ENCODE results near the gene FGD4.
A peak's percentile ranks its signal among the peaks of the same experiment; 100 is the strongest.

The FGD4 gene

DNA sequence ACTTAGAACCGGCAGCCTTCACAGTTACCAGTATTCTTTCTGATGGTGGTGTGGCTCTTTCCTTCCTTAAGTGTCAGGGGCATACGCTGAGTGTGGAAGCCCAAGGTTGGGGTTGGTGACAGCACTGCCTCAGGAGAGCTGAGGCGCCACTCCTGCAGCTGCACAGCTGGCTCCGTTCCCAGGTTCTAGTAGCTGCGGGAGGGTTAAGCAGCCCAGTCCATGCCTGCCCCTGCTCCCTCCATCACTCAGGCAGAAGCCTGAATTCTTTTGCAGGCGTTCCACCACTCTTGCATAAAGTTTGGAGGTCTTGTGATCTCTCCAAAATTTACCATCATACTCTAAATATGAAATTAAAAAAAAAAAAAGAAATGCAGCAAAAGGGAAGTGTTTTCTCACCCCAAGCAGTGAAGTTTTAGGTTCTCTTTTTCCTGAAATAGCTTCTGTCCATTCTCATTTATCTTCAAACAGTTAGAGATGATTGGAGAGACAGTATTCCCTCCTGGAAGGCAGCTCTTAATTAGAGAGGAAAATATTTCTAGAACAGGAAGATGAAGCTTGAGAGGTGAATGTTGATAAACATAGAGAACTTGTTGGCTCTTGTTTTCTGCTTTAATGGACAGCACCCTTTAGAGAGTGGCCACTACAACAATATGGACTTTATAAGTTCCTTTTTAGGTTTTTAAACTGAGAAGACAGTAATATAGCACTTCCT lies 136.1 kb downstream of the FGD4 start:
- H3K9me3 ChIP-seq (ENCODE audit: low read depth, low read length): no peaks in the 10 kb centered on the region
- H3K4me3 ChIP-seq: peak overlapping the region; percentile 67
- no peak for DNase-seq (ENCODE audit: low read depth, low spot score)
- peak overlapping the region; percentile 11 for H3K9ac ChIP-seq (ENCODE audit: insufficient read length)
- no peak for TF ChIP-seq EZH2 (IDR thresholded peaks at IDR 0.05)
- TF ChIP-seq POLR2AphosphoS5 (IDR thresholded peaks at IDR 0.05; ENCODE audit: borderline replicate concordance, low read depth, low read length): no peak
- no peak for TF ChIP-seq FOXP2 (optimal IDR thresholded peaks at IDR 0.05; ENCODE audit: control extremely low read depth, extremely low read length, insufficient read depth)
- no peaks in the 10 kb centered on the region for H3K36me3 ChIP-seq (ENCODE audit: insufficient read depth, low read length)
- peak overlapping the region; percentile 63; the same call in 1 of the 2 replicates for H3K27ac ChIP-seq

DNA sequence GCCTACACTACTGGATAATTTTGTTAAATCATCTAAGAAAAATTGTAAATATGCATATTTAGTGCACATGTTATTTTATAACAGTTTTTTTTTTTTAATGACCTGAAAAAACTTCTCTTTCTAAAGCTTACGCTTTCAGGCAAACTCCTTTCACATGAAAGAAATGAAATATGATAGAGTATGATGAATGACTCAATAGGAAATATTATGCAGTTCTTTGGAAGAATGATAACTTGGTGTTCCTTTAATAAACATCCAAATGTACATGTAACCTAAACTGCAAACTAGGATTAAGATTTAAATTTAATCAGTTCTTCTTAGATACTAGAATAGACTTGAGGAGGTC lies 136.6 kb downstream of the FGD4 start:
- H3K36me3 ChIP-seq (ENCODE audit: insufficient read depth, low read length): no peaks in the 10 kb centered on the region
- no peak for DNase-seq (ENCODE audit: low read depth, low spot score)
- TF ChIP-seq FOXP2 (optimal IDR thresholded peaks at IDR 0.05; ENCODE audit: control extremely low read depth, extremely low read length, insufficient read depth) (no peak), EZH2 (IDR thresholded peaks at IDR 0.05) (no peak)
- H3K9me3 ChIP-seq (ENCODE audit: low read depth, low read length): no peaks in the 10 kb centered on the region
- peak overlapping the region; percentile 63; the same call in 1 of the 2 replicates for H3K27ac ChIP-seq
- peak overlapping the region; percentile 67 for H3K4me3 ChIP-seq
- H3K9ac ChIP-seq (ENCODE audit: insufficient read length): no peak overlapping the region

DNA sequence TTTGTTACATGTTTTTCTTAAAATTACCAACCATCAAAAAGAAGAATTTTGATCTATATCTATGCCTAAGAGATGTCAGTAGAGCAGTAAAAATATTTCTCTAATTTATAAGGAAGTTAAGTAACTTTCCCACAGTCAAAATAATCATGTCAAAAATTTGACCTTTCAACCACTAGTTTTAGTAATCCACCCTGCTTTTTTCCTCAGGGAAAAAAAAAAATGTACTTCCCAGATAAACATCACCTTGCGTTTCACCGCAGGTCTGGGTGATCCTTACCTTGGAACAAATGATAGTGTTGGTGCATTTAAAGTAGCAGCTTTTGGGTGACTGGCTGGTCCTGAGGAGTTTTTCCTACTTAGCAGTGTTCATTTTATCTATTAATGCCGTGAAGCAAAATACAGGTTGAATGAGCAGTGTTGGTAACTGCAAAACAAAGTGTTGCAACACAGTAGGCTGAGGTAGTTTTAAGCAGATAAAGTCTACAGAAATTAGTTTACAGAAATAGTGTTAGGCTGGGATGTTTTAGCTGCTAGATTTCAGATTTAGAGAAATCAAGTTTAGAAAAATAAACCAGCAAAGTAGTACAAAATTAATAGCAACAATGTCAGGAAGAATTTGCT lies 142.5 kb downstream of the FGD4 start:
- TF ChIP-seq EZH2 (IDR thresholded peaks at IDR 0.05): no peak
- TF ChIP-seq POLR2AphosphoS5 (IDR thresholded peaks at IDR 0.05; ENCODE audit: borderline replicate concordance, low read depth, low read length): no peak
- no peak for TF ChIP-seq FOXP2 (optimal IDR thresholded peaks at IDR 0.05; ENCODE audit: control extremely low read depth, extremely low read length, insufficient read depth)
- Histone ChIP-seq H3K9me3 (ENCODE audit: low read depth, low read length) (no peaks in the 10 kb centered on the region), H3K9ac (ENCODE audit: insufficient read length) (no peak overlapping the region), H3K27ac (no peak overlapping the region), H3K36me3 (ENCODE audit: insufficient read depth, low read length) (no peaks in the 10 kb centered on the region), H3K4me3 (no peak overlapping the region)
- DNase-seq (ENCODE audit: low read depth, low spot score): no peak

DNA sequence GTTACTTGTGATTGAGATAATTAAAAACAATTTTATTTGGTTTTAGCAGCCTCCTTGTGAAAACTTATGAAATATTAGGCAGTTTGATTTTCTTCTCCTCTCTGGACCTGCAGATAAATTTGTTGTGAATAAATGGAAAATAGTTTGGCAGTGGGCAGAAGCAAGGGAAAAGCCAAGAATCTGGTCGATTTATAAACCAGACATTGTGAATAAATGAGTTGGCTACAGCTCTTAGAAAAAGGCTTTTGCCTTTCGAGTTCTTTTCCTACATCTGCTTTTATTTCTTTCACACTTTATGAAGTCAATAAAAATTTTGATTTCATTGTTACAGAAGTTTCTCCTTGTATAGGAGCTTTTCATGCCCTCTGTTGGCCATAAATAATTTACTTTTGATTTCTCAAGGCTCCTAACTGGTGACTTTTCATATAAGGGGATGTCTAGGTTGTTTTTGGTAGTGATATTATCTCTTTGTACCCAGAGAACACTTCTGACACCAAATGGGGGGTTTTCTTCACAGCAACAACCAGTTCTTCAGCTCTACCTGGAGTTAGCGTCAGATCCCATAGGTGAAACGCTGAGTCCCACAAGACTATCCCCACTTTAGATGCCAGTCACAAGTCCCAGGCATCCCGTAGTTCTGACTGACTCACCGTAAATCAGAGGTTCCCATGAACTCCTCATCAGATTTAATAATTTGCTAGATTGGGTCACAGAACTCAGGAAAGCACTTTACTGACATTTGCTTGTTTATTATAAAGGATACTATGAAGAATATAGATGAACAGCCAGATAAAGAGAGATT lies 143.3 kb downstream of the FGD4 start:
- DNase-seq (ENCODE audit: low read depth, low spot score): no peak
- Histone ChIP-seq H3K36me3 (ENCODE audit: insufficient read depth, low read length) (no peaks in the 10 kb centered on the region), H3K27ac (no peak overlapping the region), H3K4me3 (no peak overlapping the region), H3K9me3 (ENCODE audit: low read depth, low read length) (no peaks in the 10 kb centered on the region), H3K9ac (ENCODE audit: insufficient read length) (no peak overlapping the region)
- TF ChIP-seq EZH2 (IDR thresholded peaks at IDR 0.05) (no peak), FOXP2 (optimal IDR thresholded peaks at IDR 0.05; ENCODE audit: control extremely low read depth, extremely low read length, insufficient read depth) (no peak), POLR2AphosphoS5 (IDR thresholded peaks at IDR 0.05; ENCODE audit: borderline replicate concordance, low read depth, low read length) (no peak)

DNA sequence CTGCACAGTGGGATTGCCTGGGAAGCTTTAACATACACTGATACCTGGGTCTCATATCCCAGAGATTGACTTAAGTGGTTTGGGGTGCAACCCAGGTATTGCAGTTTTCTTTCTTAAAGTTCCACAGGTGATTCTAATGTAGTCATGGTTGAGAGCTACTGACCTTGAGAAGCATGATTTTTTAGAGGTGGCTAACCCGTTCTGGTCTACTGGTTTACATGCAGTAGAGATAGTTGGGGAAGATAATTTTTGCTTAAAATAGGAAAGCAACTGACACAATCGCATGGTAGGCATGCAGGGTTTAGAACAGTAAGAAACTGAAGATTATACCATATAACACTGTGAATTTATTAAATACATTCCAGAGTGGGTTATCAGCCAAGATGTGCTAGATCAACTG lies 145.5 kb downstream of the FGD4 start:
- H3K36me3 ChIP-seq (ENCODE audit: insufficient read depth, low read length): no peaks in the 10 kb centered on the region
- H3K4me3 ChIP-seq: peak overlapping the region; percentile 63
- peak overlapping the region; percentile 88 for H3K27ac ChIP-seq
- no peak overlapping the region for H3K9ac ChIP-seq (ENCODE audit: insufficient read length)
- TF ChIP-seq POLR2AphosphoS5 (IDR thresholded peaks at IDR 0.05; ENCODE audit: borderline replicate concordance, low read depth, low read length) (no peak), EZH2 (IDR thresholded peaks at IDR 0.05) (no peak), FOXP2 (optimal IDR thresholded peaks at IDR 0.05; ENCODE audit: control extremely low read depth, extremely low read length, insufficient read depth) (no peak)
- H3K9me3 ChIP-seq (ENCODE audit: low read depth, low read length): no peaks in the 10 kb centered on the region
- DNase-seq (ENCODE audit: low read depth, low spot score): no peak

DNA sequence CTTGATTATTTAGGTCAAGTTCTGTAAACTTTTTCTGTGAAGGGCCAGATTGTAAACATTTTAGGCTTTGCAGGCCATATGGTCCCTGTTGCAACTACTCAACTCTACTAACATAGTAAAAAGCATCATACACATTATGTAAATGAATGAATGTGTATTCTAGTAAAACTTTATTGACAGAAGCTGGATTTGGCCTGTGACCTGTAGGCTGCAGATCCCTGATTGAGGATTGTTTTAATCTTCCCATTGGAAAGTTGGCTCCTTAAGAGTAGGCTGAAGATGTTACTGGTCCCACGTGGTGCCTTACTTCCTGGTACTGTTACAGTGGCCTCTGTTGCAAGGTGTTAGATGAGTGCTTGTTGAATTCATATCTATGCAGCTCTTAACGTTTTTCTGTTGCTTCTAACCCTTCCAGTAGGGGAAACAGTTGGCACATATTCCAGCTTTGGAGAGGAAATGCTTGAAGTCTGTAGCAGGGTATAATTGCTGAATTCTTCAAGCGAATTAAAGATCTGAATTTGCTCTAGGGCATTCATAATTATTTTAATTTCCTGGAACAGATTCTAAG lies 146.1 kb downstream of the FGD4 start:
- TF ChIP-seq EZH2 (IDR thresholded peaks at IDR 0.05) (no peak), FOXP2 (optimal IDR thresholded peaks at IDR 0.05; ENCODE audit: control extremely low read depth, extremely low read length, insufficient read depth) (peak; percentile 73), POLR2AphosphoS5 (IDR thresholded peaks at IDR 0.05; ENCODE audit: borderline replicate concordance, low read depth, low read length) (no peak; the same call in 1 of the 2 replicates)
- H3K4me3 ChIP-seq: peak overlapping the region; percentile 63
- H3K9me3 ChIP-seq (ENCODE audit: low read depth, low read length): no peaks in the 10 kb centered on the region
- DNase-seq (ENCODE audit: low read depth, low spot score): peak; percentile 91
- H3K9ac ChIP-seq (ENCODE audit: insufficient read length): no peak overlapping the region
- peak overlapping the region; percentile 88 for H3K27ac ChIP-seq
- H3K36me3 ChIP-seq (ENCODE audit: insufficient read depth, low read length): no peaks in the 10 kb centered on the region

DNA sequence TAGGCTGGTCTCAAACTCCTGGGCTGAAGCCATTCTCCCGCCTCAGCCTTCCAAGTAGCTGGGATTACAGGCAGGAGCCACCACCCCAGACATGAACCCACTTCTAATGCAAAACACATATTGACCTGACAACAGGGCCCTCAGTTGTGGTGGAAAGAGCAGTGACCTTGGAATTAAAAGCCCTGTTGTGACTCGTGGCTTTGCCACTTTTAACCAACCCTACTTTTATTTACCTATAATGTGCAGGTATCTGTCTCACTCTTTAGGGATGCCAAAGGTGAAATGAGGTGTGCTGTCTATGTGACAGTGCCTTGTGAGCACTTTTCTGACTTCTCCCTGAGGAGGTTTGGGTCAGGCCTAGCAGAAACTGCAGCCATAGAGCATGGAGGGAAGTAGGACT lies 146.9 kb downstream of the FGD4 start:
- Histone ChIP-seq H3K9me3 (ENCODE audit: low read depth, low read length) (no peaks in the 10 kb centered on the region), H3K9ac (ENCODE audit: insufficient read length) (no peak overlapping the region), H3K36me3 (ENCODE audit: insufficient read depth, low read length) (no peaks in the 10 kb centered on the region), H3K27ac (peak overlapping the region; percentile 88), H3K4me3 (no peak overlapping the region; the same call in 1 of the 2 replicates)
- no peak for TF ChIP-seq FOXP2 (optimal IDR thresholded peaks at IDR 0.05; ENCODE audit: control extremely low read depth, extremely low read length, insufficient read depth)
- TF ChIP-seq EZH2 (IDR thresholded peaks at IDR 0.05): no peak
- TF ChIP-seq POLR2AphosphoS5 (IDR thresholded peaks at IDR 0.05; ENCODE audit: borderline replicate concordance, low read depth, low read length): no peak
- DNase-seq (ENCODE audit: low read depth, low spot score): no peak

DNA sequence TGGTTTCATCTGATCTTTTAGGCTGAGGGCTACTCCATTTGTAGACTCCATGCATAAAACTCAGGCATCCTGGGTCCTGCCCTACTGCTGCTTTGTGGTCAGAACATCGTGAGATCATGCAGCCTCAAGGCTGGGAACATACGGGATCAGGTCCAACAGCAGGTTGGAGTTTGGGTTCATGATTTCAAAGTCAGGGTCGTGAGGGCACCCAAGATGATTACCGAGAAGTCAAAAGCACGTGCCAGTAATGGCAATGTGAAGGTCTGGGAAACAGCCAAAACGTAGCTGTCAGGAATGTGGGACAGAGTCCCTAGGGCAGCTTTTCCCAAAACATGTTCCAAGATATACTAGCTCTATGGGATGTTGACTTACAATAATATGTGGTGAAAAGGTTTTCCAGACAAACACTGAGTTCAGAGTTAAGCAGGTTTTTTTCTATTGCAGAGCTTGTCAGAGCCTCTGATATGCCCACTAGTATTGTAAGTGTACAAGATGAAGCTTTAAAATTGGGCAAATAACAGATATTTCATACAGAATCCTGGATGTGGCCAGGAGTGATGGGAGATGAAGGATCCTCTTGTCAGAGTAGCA lies 149.4 kb downstream of the FGD4 start:
- no peak overlapping the region for H3K9ac ChIP-seq (ENCODE audit: insufficient read length)
- H3K36me3 ChIP-seq (ENCODE audit: insufficient read depth, low read length): no peaks in the 10 kb centered on the region
- TF ChIP-seq FOXP2 (optimal IDR thresholded peaks at IDR 0.05; ENCODE audit: control extremely low read depth, extremely low read length, insufficient read depth): no peak
- no peak for TF ChIP-seq EZH2 (IDR thresholded peaks at IDR 0.05)
- TF ChIP-seq POLR2AphosphoS5 (IDR thresholded peaks at IDR 0.05; ENCODE audit: borderline replicate concordance, low read depth, low read length): no peak
- peak overlapping the region; percentile 59 for H3K4me3 ChIP-seq
- no peak for DNase-seq (ENCODE audit: low read depth, low spot score)
- H3K9me3 ChIP-seq (ENCODE audit: low read depth, low read length): no peaks in the 10 kb centered on the region
- no peak overlapping the region for H3K27ac ChIP-seq
